ENCODE measurements around the gene TLCD1.
A peak's percentile ranks its signal among the peaks of the same experiment; 100 is the strongest.

The TLCD1 gene

DNA sequence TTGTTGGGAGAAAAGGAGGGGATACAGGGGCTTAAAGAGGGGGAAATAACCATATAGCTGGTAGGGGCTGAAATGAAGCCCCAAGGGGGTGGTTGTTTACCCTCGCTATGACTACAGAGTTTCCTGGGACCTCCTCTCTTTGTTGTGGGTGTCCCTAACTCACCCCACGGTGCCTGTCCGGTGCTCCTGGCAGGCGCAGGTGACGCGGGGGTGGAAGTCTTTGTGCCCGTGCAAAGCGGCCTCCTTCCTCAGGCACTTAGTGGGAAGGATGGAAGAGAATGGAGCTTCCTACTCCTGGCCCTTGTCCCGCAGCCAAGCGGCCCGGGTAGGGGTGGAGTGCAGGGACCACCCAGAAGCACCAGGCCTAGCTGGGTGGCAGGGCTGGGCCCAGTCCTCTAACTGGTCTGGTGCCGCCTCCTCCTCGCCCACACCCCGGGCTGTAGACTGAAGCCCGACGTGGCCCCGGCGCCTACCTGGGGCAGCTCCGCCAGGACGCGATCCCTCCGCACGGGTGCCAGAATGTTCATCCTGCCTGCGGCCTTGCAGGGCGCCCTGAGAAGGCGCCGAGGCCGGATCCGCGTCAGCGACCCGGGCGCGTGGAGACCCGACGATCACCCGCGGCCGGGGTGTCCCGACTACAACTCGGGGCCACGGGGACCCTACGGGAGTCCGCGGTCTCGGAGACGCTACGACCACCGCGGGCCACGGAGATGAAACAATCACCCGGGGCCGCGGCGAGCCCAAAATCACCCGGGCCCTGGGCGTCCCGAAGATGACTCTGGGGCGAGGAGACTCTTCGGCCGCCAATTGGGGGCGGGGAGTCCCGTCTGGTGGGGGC lies 9.1 kb downstream of the TLCD1 start:
- H3K27me3 Mint-ChIP-seq: peaks cover 15% of the 10 kb centered on the region
- no peak overlapping the region for H3K27ac Mint-ChIP-seq
- peaks cover 23% of the 10 kb centered on the region for H3K36me3 Mint-ChIP-seq (ENCODE audit: low read depth)
- no peak overlapping the region for H3K4me3 Mint-ChIP-seq
- H3K4me1 Mint-ChIP-seq (ENCODE audit: low read depth): peaks cover 42% of the 10 kb centered on the region
- no peaks in the 10 kb centered on the region for H3K9me3 Mint-ChIP-seq

DNA sequence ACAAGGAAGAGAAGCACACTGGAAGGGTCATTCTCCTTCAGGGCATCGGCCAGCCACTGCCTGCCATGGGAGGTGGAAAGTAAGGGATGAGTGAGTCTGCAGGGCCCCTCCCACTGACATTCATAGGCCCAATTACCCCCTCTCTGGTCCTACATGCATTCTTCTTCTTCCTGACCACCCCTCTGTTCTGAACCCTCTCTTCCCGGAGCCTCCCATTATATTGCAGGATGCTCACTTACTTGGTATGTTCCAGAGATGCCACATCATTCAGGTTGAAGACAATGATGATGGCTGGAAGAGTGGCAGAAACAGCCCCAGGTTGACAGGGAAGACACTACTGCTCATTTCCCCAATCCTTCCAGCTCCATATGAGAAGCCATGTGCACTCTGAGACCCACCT lies 10.8 kb downstream of the TLCD1 start:
- Mint-ChIP-seq H3K27me3 (peaks cover 15% of the 10 kb centered on the region), H3K9me3 (no peaks in the 10 kb centered on the region), H3K27ac (no peak overlapping the region), H3K4me3 (no peak overlapping the region), H3K4me1 (ENCODE audit: low read depth) (peaks cover 38% of the 10 kb centered on the region), H3K36me3 (ENCODE audit: low read depth) (peaks cover 6% of the 10 kb centered on the region)

DNA sequence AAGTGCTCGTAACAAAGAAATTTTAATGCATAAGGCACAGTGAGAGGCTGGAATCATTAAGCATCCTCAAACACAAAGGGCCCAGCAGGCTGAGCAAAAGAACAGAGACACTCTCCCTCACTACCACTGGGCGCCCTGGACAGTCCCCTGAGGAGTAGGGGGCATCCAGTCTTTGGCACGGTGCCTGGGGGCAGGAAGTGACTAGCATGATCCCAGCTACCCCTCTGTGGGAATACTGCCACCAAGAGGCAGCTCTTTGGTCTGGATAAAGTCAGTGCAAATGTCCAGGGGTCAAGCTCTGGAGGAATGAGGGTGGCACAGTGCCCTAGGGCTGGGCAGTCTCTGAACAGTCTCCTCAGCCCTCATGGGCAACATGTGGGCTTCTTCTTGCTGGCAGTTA lies 11.8 kb downstream of the TLCD1 start:
- Mint-ChIP-seq H3K4me1 (ENCODE audit: low read depth) (peaks cover 31% of the 10 kb centered on the region), H3K27me3 (peaks cover 15% of the 10 kb centered on the region), H3K9me3 (no peaks in the 10 kb centered on the region), H3K4me3 (no peak overlapping the region), H3K36me3 (ENCODE audit: low read depth) (no peaks in the 10 kb centered on the region), H3K27ac (no peak overlapping the region)

DNA sequence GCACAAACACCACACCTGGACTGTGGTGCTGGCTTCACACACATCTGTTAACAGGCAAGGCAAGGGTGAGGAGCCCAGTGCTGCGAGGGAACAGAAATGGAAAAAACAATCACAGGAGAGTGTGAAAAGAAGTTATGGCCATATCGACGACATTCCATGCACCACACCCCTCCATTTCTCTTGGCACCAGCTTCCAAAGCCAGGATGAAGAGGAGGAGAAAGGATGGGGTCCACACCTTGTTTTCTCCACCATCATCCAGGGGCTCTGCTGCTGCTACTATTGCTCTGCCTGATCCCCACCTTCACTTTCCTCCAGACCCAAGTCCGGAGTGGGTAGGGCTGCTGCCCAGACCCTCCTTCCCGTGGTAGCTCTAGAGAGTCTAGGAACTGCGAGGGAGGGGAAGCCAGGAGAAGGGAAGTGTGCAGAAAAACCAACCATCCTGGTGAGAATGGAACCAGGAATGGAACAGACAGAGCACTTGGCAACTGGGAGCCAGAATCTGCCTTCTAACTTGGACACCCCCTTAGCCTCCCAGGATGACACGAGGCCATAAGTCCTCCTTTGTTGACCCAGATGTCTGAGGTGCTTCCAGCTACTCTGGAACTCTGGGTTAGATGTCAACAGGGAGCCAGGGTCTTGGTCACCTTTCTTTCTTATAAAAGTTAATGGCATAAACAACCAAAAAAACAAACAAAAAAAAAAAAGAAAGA lies 13.2 kb downstream of the TLCD1 start:
- Mint-ChIP-seq H3K4me1 (ENCODE audit: low read depth) (peaks cover 19% of the 10 kb centered on the region), H3K4me3 (peak overlapping the region; percentile 86), H3K9me3 (no peaks in the 10 kb centered on the region), H3K36me3 (ENCODE audit: low read depth) (peaks cover 4% of the 10 kb centered on the region), H3K27ac (peak overlapping the region; percentile 91), H3K27me3 (peaks cover 9% of the 10 kb centered on the region)

DNA sequence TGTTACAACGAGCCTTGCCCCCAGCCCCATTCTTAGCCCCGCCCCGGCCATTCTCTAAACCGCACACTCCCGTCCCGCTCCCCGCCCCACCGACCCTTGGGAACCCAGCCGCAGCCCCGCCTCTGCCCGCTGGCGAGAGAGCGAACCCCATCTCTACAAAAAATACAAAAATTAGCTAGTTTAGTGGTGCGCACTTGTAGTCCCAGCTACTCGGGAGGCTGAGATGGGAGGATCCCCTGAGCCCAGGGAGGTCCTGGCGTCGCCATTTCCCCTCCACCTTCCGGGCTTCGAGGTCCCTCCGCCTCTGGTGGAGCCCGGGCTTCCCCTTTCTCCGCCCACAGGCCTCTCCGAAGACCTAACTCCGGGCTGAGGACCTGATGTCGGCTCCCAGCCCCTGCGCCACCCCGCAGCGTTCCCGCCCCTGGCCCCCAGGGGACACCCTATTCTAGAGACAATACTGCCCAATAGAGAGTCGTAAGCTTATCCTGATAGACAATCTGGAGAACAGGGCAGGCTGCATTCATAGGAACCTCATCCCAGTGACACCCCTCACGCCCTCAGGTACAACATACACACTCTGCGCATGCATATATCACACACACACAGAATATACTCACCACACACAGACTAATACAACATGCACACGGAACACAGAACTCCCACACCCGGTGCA lies 13.9 kb downstream of the TLCD1 start:
- no peaks in the 10 kb centered on the region for H3K9me3 Mint-ChIP-seq
- peak overlapping the region; percentile 91 for H3K27ac Mint-ChIP-seq
- H3K27me3 Mint-ChIP-seq: peaks cover 9% of the 10 kb centered on the region
- peaks cover 19% of the 10 kb centered on the region for H3K4me1 Mint-ChIP-seq (ENCODE audit: low read depth)
- peak overlapping the region; percentile 86 for H3K4me3 Mint-ChIP-seq
- H3K36me3 Mint-ChIP-seq (ENCODE audit: low read depth): peaks cover 4% of the 10 kb centered on the region

DNA sequence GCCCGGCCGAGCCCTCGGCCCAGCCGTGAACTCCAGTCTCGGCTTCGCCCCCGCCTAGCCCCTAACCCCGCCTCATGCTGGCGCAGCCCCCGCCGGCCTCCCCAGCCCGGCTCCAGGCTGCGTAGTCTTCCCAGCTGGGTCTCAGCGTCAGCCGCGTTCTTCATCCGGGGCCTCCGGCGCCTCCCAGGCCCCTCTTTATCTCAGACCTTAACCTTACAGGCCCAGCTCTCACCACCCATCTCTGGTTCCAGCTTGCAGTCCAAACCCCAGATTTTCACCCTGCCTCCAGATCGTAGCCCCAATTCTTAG lies 14.4 kb downstream of the TLCD1 start, which contains the start of gene PROCA1:
TSS of gene PROCA1 (minus strand) at position 166 of the 309 bp plus-strand sequence. CDS start 228 bp downstream, outside the sequence.
- peaks cover 9% of the 10 kb centered on the region for H3K27me3 Mint-ChIP-seq
- peak within 1 kb of the TSS; percentile 86 for H3K4me3 Mint-ChIP-seq
- H3K4me1 Mint-ChIP-seq (ENCODE audit: low read depth): peaks cover 19% of the 10 kb centered on the region
- peak within 1 kb of the TSS; percentile 91 for H3K27ac Mint-ChIP-seq
- H3K9me3 Mint-ChIP-seq: no peaks in the 10 kb centered on the region
- peaks cover 4% of the 10 kb centered on the region for H3K36me3 Mint-ChIP-seq (ENCODE audit: low read depth)

DNA sequence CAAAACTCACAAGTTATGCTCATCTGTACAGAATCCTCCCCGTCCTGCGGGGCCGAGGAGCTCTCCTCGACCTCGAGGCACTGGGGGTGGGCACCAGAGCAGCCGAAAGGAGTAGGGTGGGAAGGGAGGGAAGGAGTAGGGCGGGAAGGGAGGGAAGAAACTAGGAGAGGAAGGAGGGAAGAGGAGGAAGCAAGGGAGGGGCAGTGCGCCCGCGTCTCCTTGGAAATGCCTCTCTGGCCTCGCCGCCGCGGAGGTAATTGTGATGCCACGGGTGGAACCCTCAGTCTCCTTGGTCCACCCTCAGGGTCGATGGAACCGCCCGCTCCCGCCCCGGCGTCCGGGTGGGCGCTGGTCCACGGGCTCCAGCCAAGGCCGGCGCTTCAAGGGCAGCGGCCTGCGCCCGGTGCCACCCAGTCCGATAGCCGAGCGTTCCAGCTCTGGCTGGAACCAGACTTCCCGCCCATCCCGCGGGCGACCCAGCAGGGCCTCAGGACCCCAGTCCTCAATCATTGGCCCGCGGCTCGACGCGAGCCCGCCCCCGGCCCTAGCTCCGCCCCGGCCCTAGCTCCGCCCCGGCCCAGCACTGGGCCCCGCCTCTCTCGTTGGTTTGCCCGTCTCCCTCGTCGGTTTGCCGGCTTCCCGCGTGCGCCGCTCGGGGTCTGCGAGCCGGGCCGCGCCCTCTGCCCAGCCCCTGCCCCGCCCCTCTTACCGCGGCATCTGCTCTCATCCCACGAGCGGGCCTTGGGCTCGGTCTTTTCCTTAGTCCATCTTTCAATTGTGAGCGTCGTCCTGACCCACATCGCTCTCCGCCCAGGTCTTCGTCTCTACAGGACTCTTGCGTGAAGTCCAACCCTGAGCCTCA lies 14.9 kb downstream of the TLCD1 start:
- H3K27me3 Mint-ChIP-seq: peaks cover 9% of the 10 kb centered on the region
- H3K36me3 Mint-ChIP-seq (ENCODE audit: low read depth): peaks cover 8% of the 10 kb centered on the region
- no peaks in the 10 kb centered on the region for H3K9me3 Mint-ChIP-seq
- H3K4me1 Mint-ChIP-seq (ENCODE audit: low read depth): peaks cover 19% of the 10 kb centered on the region
- peak overlapping the region; percentile 86 for H3K4me3 Mint-ChIP-seq
- H3K27ac Mint-ChIP-seq: peak overlapping the region; percentile 91

DNA sequence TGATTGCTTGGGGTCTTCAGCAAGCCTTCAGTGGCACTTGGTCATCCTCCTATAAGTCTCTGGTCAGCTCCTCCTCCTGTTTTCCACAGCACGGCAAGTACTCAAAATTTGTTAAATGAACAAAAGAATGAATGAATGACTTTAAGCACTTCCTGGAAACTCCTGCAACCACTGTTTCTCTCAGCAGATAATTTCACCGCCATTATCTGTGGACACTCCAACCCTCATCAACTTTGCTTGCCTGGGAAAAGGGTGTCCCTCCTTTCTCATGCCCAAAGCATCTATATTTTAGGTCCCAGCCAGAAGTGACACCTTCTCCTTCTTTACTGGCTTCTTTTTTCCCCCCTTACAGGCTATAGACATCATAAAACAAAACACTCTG lies 18.7 kb downstream of the TLCD1 start:
- Mint-ChIP-seq H3K27me3 (no peaks in the 10 kb centered on the region), H3K36me3 (ENCODE audit: low read depth) (peaks cover 26% of the 10 kb centered on the region), H3K4me1 (ENCODE audit: low read depth) (peaks cover 15% of the 10 kb centered on the region), H3K27ac (no peak overlapping the region), H3K9me3 (no peaks in the 10 kb centered on the region), H3K4me3 (no peak overlapping the region)

DNA sequence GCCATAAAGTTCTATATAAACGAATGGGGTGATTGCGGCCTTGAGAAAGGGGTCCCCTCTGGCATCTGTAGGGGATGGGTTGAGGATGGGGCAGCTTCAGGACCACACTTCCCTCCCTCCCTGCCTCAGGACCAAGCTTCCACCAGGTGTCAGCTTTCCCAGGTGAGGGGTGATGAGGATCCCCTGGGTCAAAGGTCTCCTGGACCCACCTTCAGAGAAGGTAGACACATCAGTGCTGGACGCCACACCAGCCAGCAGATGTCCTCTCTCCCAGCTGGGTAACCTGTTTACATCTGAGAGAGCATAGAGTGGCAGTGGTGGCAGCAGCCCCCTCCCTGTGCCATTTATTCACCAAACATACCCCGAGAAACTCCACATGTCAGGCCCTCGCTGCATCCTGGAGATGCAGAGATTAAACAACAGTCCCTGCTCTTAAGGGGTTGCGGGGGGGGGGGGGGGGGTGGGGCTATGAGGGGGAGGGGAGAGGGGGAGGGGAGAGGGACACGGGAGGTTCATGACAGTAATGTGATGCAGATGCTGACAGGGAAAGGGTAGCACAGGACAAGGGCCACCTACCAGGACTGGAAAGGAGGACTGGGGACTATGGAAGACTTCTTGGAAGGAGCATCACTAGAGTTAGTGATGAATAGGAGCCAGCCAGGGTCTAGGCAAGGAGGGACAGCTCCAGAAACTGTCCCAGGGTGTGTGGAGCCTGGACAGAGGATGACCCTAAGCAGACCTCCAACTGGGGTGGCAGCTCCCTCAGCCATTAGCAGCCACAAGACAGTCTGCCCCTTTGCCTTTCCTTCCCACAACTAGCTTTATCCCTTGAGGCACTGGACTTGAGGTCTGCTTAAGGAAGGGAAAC lies 19.3 kb downstream of the TLCD1 start:
- H3K27ac Mint-ChIP-seq: no peak overlapping the region
- peaks cover 31% of the 10 kb centered on the region for H3K36me3 Mint-ChIP-seq (ENCODE audit: low read depth)
- H3K9me3 Mint-ChIP-seq: no peaks in the 10 kb centered on the region
- peaks cover 9% of the 10 kb centered on the region for H3K4me1 Mint-ChIP-seq (ENCODE audit: low read depth)
- H3K27me3 Mint-ChIP-seq: no peaks in the 10 kb centered on the region
- H3K4me3 Mint-ChIP-seq: no peak overlapping the region

DNA sequence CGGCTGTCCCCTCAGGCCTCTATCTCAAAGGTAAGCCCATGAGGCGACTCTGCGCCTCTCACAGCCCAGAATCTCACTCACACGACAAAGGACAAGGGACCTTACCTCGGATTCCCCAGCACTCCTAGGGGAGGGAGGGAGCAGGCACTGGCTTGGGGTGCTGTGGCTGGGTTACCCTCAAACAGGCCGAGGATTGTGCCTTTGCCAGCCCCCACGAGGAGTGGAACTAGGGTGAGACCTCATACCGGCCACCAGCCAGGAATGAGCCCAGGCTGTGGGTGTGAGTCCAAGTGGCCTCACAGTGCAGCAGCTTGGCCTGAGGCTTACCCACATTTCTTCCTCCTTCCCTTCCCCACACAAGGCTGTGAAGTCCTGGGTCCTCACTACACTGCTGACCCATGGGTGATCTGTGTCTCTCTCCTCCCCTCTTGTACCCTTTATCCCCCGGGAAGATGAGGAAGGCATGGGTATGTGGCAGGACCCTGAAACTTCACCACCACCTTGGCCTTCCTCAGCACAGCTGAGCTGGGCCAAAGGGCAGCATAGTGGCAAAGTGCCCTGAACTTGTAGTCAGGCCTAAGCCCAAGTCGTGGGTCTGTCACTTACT lies 20.2 kb downstream of the TLCD1 start:
- Mint-ChIP-seq H3K4me3 (no peak overlapping the region), H3K36me3 (ENCODE audit: low read depth) (peaks cover 37% of the 10 kb centered on the region), H3K4me1 (ENCODE audit: low read depth) (peaks cover 4% of the 10 kb centered on the region)

DNA sequence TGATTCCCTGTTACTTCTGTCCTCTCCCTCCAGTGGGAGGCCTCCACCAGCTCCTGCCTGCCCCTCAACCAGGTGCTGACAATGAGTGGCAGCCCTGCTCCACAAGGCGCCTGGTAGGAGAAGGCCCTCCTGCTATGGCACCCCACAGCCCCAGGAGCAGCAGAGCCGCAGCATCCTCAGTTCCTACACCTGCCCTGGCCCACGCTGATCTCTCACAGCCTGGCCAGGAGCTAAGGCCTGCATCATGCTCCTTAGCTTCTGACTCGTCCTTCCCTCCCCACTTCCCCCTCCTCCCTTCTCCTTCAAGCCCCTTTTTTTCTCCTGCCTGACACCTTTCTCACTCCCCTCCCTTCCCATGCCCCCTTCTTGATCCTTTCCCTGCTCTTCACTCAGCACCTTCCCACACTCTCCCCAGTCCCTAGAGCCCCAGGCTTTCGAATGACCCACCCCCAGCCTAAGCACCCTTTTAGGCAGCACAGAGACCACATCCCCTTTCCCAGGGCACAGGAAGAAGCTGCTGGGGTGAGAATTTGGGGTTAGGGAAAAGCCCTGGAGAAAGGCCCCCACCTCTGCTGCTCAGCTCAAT lies 20.9 kb downstream of the TLCD1 start:
- Mint-ChIP-seq H3K9me3 (no peaks in the 10 kb centered on the region), H3K4me3 (no peak overlapping the region), H3K4me1 (ENCODE audit: low read depth) (no peaks in the 10 kb centered on the region), H3K27me3 (no peaks in the 10 kb centered on the region), H3K27ac (peak overlapping the region; percentile 26), H3K36me3 (ENCODE audit: low read depth) (peaks cover 42% of the 10 kb centered on the region)

More for the DNA sequence above, 20.2 kb downstream of the TLCD1 start:
- Mint-ChIP-seq H3K27ac (no peak overlapping the region), H3K9me3 (no peaks in the 10 kb centered on the region), H3K27me3 (no peaks in the 10 kb centered on the region)

DNA sequence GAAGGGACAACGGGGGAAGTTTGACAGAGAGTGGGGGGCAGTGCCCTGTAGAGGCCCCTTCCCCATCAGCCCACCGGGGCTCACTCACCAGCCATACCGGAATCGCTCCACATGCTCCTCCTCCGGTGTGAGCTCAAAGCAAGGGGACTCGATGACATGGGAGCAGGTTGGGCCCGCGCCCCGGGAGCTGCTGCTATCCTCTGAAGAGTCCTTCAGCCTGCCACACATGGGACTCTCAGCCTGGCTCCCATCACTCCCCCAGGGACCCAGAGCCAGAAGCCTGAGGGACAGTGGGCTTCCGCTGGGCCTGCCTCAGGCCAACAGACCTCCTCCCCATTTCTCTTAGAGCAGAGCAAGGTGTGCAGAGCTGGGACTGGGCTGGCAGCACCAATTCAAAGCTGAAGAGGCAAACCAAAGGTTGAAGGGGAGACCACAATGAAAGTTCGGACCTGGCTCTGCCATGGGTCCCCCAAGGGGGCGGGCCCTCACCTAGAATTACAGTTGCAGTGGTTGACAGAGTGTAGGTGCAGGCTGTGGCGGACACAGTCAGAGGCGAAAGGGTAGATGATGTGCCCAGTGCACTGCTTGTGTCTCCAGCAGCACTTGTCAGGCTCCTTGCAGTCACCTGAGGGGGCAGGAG lies 21.7 kb downstream of the TLCD1 start:
- Mint-ChIP-seq H3K4me3 (no peak overlapping the region), H3K27me3 (no peaks in the 10 kb centered on the region), H3K9me3 (no peaks in the 10 kb centered on the region), H3K27ac (no peak overlapping the region), H3K36me3 (ENCODE audit: low read depth) (peaks cover 48% of the 10 kb centered on the region), H3K4me1 (ENCODE audit: low read depth) (no peaks in the 10 kb centered on the region)
